ENCODE results near the gene CACNA2D3.

Gene CACNA2D3

DNA sequence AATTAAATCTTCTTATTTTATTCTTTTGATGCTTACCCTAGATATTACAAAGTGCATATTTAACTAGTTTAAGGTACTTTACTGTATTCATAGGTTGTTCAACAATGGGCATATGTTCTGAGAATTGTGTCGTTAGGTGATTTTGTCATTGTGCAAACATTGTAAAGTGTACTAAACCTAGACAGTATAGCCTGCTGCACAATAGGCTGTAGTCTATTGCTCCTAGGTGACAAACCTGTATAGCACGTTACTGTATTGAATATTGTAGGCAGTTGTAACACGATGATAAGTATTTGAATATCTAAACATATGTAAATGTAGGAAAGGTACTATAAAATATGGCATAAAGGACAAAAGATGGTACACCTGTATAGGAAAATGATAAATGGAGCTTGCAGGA is 100.7 kb downstream of the CACNA2D3 start:
- DNase-seq: no peak

GRCh38 chr3:54225841-54226528 is 103.6 kb downstream of the CACNA2D3 start:
- no peak for DNase-seq

- no peak for DNase-seq
These were observed 106.5 kb downstream of the CACNA2D3 start for GRCh38 chr3:54228806-54229205.

DNA sequence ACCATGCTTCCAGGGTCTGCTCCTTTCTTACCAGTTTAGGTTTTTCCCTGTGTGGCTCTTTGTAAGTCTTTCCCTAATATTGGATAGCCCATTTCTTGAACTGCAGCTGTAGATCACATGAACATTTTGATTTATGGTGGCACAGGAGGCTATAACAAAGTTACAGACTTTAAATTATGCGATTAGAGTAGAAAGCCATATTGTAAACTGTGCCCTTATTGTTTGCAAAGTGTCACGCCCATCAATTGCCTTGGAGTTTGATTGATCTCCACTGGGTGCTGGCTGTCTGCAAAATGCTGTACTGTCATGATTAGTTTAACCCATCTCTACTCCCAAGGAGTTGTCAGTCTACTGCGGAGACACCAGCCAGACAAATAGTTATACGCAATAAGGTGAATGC is 110.3 kb downstream of the CACNA2D3 start:
- DNase-seq: no peak

DNA sequence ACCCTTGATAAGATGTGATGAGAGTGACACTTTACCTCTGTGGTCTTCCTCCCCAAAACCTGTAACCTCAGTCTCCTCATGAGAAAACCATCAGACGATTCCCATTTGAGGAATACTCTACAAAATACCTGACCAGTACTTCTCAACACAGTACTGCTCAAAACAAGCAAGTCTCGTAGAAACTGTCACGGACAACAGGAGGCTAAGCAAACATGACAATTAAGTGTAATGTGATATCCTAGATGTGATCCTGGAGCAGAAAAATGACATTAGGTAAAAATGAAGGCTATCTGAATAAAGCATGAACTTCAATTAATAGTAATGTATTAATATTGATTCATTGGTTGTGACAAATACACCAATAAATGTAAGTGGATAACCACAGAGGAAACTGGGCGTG is 113.6 kb downstream of the CACNA2D3 start:
- DNase-seq: no peak

- no peak for DNase-seq
These were observed 114.8 kb downstream of the CACNA2D3 start for GRCh38 chr3:54237109-54237508.

GRCh38 chr3:54237788-54238502 is 115.6 kb downstream of the CACNA2D3 start:
- no peak for DNase-seq

DNA sequence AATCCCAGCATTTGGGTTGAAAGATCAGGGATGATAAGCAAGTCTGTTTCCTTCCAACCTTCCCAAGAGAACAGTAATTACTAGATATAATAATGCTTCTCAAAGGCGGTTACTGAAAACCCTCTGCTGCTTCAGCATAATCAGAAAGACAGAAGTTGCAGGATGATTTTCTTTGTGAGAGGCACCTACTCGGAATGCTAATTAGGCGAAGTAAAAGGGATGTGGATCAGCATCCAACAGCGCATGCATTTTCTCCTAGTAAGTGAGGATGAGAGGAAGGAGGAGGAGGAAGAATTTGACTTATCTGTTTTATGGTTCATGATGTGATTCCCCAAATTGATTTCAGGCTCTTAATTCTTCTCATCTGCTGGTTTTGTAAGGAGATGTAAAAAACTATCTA is 118.0 kb downstream of the CACNA2D3 start:
- no peak for DNase-seq

GRCh38 chr3:54243056-54243931 is 120.9 kb downstream of the CACNA2D3 start:
- DNase-seq: no peak

- DNase-seq: no peak
These were observed 121.8 kb downstream of the CACNA2D3 start for GRCh38 chr3:54243960-54244682.

DNA sequence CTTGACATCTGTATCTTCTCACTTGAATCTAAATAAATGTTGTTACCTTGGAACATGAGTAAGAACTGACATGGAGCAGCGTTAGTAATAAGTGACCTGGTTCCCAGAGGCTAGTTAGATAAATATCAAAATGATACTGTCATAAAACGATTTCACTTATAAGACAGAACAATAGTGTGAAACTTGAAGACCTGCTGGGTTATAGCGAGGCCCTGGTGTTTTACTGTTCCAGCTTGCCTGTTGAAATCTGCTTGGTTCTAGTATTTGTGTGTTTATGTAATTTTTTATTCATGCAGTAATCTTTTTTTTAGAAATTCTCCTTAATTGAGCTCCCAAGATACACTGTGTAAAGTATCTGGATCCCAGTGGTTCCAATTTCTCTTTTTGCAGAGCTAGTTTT is 129.4 kb downstream of the CACNA2D3 start:
- no peak for DNase-seq

DNA sequence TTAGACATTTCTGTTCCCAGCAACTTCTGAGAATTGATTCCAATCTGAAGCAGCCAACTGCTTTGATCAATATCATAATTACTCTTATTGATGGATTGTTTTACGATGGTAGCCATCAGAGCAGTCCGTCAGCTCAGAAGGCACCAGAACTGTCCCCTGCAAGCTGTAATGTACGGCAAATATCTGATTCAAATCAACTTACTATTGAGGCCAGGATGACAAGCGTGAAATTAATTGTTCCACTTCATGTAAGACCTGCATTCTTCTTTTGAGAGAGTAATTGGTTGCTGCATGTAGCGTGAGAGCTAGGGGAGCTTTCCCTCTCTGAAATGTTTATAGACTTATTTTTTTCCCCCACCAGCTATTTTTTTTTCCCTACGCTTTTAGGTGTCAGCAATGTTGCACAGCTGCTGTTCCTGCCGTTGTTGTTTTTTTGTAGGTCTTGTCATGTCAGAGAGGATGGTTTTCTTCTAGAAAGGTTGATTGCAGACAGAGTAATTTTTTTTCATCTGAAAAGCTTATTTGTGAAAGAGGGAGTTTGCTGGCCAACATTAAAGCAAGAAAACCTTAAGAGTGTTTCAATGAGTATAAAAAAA is 134.9 kb downstream of the CACNA2D3 start:
- DNase-seq: no peak

DNA sequence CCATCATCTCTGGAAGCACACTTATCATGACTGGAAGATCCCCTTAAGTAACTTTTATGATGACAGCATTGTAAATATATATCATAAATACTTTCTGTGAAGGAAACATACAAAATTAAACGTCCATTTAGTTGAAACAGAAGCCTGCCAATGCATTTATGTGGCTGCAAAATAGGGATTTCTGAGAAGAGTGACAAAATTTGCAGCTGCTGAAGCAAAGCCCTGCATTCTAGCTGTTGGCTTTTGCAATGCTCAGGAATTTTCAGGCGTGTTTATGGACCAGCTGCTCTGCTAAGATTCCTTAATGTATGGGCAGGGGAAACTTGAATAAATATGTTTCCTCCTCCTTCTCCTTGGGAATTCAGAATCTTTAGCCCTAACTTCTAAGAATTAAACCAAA is 137.3 kb downstream of the CACNA2D3 start:
- no peak for DNase-seq

DNA sequence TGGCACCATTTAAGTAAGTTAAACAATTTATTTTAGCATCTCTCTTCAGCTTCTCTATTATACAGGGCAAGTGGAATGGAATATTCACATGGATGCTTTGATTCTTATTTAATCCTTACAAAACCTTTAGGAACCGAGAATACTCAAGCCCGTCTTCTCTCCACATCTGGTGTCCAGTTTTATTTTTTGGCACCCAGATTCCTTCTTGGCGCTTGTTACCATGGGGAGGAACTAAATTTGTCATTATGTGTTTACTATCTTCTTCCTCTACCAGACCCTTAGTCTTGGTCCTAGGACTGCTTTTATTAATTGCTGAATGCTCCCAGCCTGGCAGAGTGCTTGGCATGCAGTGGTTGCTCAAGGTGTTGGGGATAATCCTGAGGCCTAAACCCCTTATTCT is 138.8 kb downstream of the CACNA2D3 start:
- no peak for DNase-seq

GRCh38 chr3:54262541-54262940 is 140.2 kb downstream of the CACNA2D3 start:
- DNase-seq: no peak

- DNase-seq: no peak
These were observed 140.6 kb downstream of the CACNA2D3 start for GRCh38 chr3:54262946-54263345.

GRCh38 chr3:54264050-54264449 is 141.7 kb downstream of the CACNA2D3 start:
- no peak for DNase-seq

DNA sequence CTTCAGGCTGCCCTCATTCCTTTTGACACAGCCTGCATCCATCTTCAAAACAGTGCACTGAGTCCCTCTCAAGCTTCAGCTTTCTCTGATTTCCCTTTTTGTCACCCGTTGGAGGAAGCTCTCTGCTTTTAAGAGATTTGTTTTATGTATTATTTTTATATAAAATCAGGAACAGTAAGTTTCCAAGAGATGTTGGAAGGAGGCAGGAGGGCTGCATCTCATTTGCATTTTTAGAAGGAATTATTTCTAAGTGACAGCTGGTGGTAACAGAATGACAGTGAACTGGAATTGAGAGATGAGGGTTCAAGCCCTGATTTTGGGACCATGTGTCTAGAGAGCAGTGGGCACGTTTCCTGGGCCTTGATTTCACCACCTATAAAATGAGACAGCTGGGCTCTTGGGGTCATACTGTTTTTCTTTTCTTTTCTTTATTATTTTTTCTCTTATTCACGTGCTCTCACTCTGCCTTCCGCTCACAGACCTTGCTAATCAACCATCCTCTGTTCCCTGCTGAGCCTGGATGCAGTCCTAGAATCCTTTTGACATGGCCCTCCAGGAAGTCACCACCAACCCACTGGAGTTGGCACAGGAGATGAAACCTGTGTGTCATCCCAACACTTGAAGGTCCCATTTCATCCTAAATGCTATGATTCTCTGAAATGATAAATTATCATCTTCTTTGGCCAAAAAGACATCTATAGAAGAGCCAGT is 148.6 kb downstream of the CACNA2D3 start:
- no peak for DNase-seq

DNA sequence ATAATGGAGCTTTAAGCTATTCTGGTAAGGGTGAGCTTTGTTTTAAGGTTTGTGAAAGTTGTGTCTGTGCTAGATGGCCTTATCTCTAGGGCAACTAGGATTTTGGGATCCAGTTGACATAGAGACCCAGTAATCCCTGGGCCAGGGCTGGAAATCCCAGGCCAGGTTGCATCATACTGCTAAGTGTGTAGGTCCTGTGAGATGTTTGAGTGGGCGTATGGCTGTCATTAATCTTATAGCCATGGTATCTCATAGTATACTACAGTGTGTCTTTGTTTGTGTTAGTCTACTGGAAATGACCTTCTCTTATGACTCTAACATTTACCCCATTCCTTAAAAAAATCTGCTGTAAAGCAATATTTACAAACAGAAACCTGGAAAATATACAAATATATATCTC is 151.4 kb downstream of the CACNA2D3 start:
- no peak for DNase-seq

GRCh38 chr3:54274607-54275006 is 152.3 kb downstream of the CACNA2D3 start:
- DNase-seq: no peak

GRCh38 chr3:54279005-54279583 is 156.7 kb downstream of the CACNA2D3 start:
- DNase-seq: no peak

GRCh38 chr3:54283470-54283869 is 161.1 kb downstream of the CACNA2D3 start:
- no peak for DNase-seq
